Activated gamma-delta T cell treated with anti-CD3 and anti-CD28 coated beads, Interleukin-2, amount 50 U/mL, for 16 hours (primary cell): Measurements from ENCODE around the gene SCUBE1.
"Not testable (repeated sequence)": the region's sequence is repeated elsewhere in the genome, so short reads cannot be mapped to it uniquely, and the experiment has no call there.

Experiments used
- DNase-seq: peaks from one replicate; pipeline ENCODE4 v3.0.0-alpha.2; 2020; ENCODE audit warnings: low read depth

The SCUBE1 gene

GRCh38 chr22:43356881-43357280 lies 13.7 kb upstream of the SCUBE1 start:
- no peak for DNase-seq

- not testable (repeated sequence) for DNase-seq
These were observed 12.5 kb upstream of the SCUBE1 start for GRCh38 chr22:43355688-43356087.

GRCh38 chr22:43351966-43352345 lies 8.8 kb upstream of the SCUBE1 start:
- no peak for DNase-seq

GRCh38 chr22:43349636-43350035 lies 6.5 kb upstream of the SCUBE1 start:
- no peak for DNase-seq

GRCh38 chr22:43346521-43346929 lies 3.4 kb upstream of the SCUBE1 start:
- DNase-seq, result peak; percentile 52

GRCh38 chr22:43345761-43346301 lies 2.7 kb upstream of the SCUBE1 start:
- no peak for DNase-seq

GRCh38 chr22:43345356-43345755 lies 2.2 kb upstream of the SCUBE1 start:
- DNase-seq, result no peak

GRCh38 chr22:43344520-43344787 lies 1.3 kb upstream of the SCUBE1 start:
- no peak for DNase-seq

- no peak for DNase-seq
These were observed 723 bp upstream of the SCUBE1 start for GRCh38 chr22:43343670-43344519.

- DNase-seq, result no peak
These were observed 568 bp downstream of the SCUBE1 start for GRCh38 chr22:43342347-43343261.

- no peak for DNase-seq
These were observed 1.6 kb downstream of the SCUBE1 start for GRCh38 chr22:43341565-43341964.

GRCh38 chr22:43338766-43339345 lies 4.3 kb downstream of the SCUBE1 start:
- no peak for DNase-seq

- DNase-seq, result no peak
These were observed 5.2 kb downstream of the SCUBE1 start for GRCh38 chr22:43337946-43338345.

- no peak for DNase-seq
These were observed 5.8 kb downstream of the SCUBE1 start for GRCh38 chr22:43337385-43337784.

- DNase-seq, result no peak
These were observed 8.8 kb downstream of the SCUBE1 start for GRCh38 chr22:43334378-43334777.

GRCh38 chr22:43333978-43334377 lies 9.2 kb downstream of the SCUBE1 start:
- no peak for DNase-seq

- no peak for DNase-seq
These were observed 10.0 kb downstream of the SCUBE1 start for GRCh38 chr22:43333156-43333555.

- DNase-seq, result no peak
These were observed 11.5 kb downstream of the SCUBE1 start for GRCh38 chr22:43331698-43332097.

- no peak for DNase-seq
These were observed 12.1 kb downstream of the SCUBE1 start for GRCh38 chr22:43331069-43331451.

- no peak for DNase-seq
These were observed 12.7 kb downstream of the SCUBE1 start for GRCh38 chr22:43330178-43331068.

GRCh38 chr22:43329061-43329460 lies 14.1 kb downstream of the SCUBE1 start:
- no peak for DNase-seq

GRCh38 chr22:43327157-43327438 lies 16.1 kb downstream of the SCUBE1 start:
- DNase-seq, result no peak
